HG03558 (cell line): ENCODE data around the gene ADIPOR2.

Experiments
- ATAC-seq: cut with Tn5 transposase; IDR thresholded peaks from one replicate; pipeline ENCODE4 v1.9.1; 2021; ENCODE audit warnings: moderate number of reproducible peaks; ENCODE audit not compliant: unreplicated experiment; ENCODE audit errors: extremely low read depth

ADIPOR2 gene

DNA sequence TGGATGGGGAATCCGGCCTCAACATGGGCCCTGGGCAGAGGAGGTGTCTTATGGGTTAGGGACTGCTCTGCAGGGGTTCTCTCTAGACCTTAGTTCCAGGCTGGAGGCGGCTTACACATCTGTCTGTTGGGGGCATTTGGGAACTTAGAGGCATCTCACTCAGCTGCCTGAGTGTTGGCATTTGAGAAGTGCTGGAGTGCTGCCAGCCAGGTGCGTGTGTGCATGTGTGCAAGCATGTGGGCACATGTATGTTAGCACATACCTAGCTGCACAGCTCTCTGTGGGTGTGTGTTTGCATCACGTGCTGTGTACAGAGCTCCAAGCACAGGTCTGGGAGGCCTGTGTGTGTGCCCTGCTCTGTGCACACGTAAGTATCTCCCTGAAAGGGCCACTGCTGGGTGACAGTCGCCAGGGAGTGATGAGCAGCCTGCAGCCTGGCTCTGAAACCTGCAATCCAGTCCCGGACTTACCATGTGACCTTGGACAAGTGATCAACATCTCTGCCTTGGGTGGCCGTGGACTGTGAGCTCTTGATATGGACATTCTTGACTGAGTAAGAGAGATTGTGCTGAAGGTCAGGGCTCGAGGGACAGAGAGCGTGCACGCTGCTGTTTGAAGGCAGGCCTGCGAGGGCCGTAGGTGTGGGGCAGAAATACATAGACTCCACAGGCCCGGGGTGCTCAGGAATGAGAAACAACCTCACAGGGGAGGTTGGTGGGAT lies 134.7 kb downstream of the ADIPOR2 start:
- no peak for ATAC-seq

DNA sequence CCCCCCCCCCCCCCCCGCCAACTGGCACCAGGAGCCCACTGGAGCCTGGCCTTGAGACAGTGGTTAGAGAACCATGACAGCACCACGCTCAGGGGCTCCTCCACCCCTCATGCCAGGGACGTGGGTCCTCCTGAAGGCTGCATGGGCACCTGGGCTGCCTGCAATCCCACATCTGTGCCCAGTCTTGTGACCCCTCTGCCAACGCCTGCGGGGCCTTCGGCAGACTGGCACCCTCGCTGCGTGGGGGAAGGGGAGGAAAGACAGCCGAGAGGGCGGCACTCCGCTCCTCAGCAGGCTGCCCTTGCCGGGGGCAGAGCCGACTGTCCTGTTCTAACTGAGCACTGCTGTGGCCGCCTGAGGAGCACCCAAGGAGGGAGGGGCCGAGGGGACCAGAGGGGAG lies 135.5 kb downstream of the ADIPOR2 start:
- ATAC-seq: no peak

DNA sequence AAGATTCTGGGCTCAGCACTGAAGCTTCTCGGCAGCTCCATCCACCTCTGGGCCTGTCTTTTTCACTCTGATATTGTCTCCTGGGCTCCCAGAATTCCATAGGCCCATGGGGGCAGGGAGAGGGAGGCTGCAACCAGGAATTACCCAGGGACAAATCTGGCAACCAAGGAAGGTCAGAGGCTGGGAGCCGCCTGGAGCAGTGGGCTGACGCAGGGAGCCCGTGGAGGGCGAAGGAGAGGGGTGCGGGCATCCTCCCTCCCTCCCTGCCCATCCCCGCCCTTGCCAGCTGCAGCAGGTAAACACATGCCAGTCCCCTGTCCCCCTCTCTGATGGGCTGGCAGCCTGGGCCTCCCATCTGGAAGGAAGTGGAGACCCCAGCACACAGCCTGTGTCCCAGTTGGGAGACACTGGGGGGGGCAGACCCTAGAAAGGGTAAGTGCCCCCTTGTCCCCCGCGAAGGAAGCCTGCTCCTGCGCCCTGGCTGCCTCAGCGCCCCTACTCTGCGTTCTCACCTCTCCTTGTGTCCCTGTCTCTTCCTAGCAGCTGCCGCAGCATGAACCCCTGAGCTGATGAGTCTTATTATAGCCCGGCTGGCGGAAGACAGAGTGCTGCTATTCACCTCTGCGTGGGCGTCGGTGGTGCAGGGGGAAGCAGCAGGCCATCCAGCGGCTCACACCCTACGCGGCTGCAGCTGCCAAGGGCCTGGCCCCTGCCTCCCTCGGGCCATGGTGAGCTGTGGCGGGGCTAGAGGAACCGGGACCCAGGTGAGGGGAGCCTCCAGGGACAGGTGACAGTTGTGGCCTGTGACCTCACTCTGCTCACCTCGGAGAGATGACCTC lies 136.2 kb downstream of the ADIPOR2 start:
- ATAC-seq: no peak

DNA sequence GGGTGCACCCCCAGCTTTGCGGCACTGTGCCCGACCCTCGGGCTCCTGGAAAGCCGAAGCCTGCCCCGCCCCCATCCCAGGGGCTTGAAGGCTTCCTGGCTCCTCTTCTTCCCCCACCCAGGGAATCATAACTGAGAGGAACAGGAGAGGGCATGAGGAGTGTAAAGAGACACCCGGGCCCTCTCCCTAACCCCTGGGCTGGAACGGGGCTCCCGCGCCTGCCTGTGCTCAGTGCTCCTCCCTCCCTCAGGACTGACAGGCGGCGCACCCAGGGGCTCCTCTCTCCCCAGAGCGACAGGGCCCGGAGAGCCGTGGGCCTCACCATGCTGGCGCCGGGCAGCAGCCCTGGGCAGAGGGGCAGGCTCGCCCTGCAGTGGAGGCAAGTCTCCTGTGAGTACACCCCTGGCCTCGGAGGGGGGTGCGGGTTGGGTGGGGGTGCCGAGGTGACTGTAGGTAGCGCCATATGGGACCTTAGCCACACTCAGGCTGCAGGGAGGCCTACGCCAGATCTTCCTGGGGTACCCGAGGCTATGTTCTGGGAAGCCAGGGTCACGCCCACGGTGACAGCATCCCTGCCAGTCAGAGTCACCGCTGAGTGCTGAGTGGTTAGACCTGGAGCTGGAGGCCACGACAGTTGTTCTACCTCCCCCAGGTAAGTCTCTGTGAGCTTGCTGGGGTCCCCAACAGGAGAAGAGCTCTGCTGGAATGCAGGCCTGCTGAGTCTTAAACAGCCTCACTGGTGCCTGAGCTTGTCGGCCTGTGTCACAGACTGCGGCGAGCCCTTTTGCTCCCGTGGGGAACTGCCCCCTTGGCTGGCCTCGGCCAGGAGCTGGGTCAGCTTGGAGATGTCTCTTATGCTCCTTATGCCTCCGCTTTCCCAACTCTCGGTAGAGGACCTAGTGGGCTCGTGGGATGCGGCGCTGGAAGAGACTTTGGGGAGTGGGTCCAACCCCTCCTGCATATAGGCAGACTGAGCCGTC lies 137.2 kb downstream of the ADIPOR2 start:
- ATAC-seq: no peak

DNA sequence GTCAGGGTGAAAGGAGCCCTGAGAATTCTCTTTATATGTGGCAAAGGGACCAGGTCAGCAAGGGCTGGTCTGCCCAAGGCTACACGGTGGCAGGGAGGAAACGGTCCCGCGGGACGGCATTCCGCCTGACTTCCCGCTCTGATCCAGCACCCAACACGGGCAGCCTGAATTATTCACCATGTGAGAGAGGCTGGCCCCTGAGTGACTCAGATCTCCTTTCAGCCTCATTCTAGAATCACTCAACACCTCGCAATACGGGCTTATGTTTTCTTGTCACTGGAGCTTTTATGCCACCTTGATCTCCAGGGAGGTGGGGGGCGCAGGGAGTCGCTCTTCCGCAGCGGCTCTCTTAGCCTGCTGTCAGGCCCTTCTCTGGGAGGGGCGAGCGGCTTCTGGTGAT lies 138.0 kb downstream of the ADIPOR2 start:
- ATAC-seq: no peak

DNA sequence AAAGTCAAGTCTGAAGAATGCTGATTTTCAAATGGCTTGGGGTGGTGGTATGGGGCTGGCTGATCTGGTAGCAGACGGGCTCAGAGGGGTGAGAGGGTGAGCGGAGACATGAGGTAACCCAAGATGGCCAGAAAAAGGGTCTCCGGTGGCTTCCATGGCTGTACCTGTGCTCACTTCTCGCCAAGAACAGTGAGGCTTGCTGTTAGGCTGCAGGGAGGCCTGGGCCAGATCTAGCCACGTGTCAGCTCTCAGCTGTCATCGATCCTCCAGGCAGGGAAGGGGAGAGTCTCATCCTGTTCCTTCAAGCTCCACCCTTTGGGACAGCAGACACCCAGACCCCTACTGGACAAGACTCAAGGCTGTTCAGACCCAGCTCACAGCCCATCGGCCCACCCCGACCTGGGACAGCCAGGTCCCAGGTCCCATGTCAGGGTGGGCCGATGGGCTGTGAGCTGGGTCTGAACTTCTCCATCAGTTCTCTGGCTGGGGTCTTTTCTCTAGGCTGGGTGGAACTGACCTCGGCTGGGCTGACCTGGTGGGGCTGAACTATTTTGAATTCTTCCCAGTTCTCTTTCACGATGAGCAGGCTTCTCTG lies 138.5 kb downstream of the ADIPOR2 start:
- no peak for ATAC-seq

DNA sequence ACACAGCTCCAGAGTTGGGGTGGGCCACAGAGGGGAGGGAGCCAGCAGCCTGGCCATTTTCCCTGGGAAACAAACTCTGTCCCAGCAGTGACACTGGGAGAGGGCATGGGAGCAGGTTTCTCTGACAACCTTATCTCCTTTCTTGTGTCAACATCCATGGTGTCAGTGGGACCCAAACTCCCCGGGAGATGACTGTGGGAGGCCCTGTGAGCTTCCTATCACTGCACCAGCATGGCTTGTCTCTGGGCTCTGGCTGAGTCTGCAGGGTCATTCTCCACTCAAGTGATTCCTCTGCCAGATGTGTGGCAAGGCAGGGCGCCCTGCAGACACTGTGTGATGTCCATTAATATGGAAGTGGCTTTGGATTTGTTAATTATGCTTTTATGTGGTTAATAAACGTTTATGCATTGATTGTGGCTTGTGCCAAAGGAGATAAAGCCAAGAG lies 139.6 kb downstream of the ADIPOR2 start:
- ATAC-seq: no peak

DNA sequence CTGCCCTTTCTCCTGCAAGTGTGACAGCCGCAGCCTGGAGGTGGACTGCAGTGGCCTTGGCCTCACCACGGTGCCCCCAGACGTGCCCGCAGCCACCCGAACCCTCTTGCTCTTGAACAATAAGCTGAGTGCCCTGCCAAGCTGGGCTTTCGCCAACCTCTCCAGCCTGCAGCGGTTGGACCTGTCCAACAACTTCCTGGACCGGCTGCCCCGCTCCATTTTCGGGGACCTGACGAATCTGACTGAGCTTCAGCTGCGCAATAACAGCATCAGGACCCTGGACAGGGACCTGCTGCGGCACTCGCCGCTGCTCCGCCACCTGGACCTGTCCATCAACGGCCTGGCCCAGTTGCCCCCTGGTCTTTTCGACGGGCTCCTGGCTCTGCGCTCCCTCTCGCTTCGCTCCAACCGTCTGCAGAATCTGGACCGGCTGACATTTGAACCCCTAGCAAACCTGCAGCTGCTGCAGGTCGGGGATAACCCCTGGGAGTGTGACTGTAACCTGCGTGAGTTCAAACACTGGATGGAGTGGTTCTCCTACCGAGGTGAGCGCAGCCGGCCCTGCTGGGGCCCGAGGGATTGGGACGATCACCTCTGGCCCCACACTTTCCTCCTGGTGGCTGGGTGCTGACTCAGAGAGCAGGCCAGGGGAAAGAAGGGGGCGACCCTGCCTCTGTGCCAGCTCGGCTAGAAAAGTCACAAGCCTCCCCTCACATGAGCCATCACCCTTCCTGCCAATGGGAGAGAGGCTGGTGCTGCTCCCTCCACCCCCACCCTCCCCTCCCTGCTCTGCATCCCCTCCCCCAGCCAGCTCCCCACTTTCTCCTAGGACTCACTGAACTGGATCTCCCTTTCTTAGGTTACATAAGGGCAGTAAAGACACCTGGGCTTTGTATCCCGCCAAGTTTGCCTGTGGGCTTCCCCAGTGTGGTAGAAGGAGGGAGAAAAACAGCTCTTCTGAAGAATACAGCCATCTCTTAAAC lies 140.4 kb downstream of the ADIPOR2 start:
- no peak for ATAC-seq

DNA sequence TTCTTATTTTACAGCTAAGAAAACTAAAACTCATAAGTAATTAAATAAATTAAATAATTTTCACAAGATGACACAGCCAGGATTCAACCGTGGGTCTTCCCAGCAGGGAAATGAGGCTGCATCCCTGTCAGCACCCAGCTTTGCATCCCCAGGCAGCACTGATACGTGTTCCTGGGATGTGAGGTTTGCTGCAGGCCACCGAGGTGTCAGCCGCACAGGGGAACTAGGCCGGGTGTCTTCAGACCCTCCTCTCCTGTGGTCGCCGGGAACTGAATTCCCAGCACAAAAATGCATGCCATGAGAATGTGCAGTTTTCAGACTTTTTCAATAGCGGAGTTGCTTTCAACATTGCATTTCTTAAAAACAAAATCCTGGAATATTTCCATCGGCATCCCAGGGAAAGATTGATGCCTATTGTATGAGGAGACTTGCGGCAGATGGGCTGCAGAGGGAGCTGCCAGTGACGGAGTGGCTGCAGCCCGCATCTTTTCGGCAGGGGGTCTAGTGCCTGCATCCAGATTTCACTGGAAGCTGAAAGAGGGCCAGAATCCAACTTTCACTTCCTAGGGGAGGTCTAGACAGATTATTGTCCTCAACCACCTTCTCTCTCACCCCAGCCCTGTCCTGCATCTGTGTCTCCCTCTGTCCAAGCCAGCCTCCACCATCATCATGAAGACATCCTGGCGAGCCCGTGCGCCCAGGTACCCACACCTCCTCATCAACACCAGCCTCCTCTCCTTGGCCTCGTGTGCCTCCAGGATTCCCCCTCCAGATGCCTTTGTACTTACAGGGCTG lies 142.1 kb downstream of the ADIPOR2 start:
- no peak for ATAC-seq

DNA sequence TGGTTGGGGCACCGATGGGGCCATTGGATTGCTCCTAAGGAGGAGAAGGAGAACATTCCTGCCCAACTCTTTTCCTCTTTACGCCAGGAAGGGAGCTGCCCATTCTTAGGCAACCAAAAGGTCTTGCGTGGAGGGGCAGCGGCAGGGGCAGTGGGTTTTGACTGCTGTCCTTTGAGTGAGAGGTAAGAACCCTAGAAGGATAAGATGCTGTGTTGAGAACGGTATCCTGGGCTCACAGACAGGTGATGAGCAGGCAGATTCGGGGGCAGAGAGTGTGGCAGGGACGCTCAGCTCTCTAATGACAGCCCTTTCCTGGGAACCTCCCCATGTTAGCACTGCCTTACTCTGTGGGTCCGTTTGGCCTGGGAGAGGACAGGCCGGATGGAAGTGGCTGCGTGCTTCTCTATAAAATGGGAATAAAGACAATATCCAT lies 142.7 kb downstream of the ADIPOR2 start:
- no peak for ATAC-seq

DNA sequence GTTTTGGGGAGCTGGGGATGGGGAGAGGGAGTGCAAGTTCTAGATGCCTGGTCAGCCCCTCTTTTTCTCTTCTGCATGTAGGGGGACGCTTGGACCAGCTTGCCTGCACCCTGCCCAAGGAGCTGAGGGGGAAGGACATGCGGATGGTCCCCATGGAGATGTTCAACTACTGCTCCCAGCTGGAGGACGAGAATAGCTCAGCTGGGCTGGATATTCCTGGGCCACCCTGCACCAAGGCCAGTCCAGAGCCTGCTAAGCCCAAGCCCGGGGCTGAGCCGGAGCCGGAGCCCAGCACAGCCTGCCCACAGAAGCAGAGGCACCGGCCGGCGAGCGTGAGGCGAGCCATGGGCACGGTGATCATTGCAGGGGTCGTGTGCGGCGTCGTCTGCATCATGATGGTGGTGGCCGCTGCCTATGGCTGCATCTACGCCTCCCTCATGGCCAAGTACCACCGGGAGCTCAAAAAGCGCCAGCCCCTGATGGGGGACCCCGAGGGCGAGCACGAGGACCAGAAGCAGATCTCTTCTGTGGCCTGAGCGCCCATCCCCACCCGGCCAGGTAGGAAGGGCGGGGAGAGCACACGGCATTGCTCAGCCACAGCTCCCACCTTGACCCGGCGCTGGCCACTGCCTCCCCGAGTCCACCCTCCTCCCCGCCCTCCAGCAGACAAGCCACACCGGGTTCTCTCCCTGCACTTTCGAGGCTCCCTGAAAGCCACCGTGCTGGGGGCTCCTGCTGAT lies 143.5 kb downstream of the ADIPOR2 start:
- no peak for ATAC-seq

DNA sequence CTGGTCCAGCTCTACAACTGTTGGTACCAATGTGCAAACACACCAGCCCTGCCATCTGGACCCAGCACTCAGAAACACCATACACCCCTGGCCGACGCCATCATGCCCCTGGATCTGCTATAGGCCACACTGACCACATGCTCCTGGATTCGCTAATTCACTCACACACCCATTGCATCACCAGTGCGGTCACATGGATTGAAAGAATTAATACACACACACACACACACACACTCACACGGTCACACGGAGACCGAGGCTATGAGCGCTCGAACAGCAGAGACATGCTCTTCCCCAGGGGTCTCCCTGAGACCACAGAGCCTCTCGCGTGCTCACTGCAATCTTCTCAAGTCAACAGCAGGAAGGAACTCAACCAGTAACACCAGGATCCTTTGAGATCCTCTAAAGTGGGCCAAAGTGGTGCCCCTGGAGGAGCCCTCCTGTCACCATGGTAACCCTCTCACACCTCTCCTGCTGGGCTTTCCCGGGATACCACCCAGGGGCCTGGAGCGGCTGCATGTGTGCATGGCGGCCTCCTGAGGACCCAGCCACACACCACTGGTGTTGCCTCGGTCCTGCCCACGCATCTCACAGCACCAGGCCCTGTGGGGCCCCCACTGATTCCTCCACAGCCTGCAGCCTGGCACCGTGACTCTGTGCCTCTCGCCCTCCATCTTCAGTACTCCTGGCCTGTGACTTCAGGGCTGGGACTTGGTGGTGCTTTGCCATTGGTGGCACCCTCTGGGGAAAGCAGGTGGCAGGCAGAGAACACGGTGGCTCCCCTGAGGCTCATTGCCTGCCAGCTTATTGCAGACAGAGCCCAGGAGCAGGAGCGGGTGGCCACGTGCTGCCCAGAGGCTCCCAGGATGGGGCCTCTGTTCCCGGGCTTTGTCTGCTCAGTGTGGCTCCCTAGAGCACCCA lies 144.6 kb downstream of the ADIPOR2 start:
- no peak for ATAC-seq

DNA sequence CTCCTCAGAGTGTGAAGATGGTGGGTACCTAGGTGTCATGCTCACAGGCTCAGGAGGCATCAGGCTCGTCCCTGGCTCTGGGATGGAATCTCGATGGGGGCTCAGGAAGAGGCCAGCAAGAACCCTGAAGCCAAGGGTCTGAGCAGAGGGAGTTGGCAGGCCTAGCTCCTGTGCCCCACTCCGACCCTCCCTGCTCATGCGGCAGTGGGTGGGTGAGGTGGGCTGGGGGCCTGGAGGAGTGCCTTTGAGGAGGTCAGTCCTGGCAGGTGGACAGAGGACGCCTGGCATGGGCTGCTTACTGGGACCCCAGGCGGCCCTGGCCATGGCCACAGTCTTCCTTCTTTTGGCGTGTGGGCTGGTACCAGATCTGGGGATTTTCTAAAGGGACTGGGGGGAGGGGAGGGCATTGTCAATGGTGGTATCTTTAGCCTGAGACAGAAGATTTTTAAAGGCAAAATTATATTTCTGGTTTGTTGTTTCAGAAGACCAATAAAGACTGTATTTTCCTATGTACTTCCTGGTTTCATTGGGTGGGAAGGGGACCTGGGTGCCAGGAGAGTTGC lies 145.5 kb downstream of the ADIPOR2 start:
- ATAC-seq: no peak

DNA sequence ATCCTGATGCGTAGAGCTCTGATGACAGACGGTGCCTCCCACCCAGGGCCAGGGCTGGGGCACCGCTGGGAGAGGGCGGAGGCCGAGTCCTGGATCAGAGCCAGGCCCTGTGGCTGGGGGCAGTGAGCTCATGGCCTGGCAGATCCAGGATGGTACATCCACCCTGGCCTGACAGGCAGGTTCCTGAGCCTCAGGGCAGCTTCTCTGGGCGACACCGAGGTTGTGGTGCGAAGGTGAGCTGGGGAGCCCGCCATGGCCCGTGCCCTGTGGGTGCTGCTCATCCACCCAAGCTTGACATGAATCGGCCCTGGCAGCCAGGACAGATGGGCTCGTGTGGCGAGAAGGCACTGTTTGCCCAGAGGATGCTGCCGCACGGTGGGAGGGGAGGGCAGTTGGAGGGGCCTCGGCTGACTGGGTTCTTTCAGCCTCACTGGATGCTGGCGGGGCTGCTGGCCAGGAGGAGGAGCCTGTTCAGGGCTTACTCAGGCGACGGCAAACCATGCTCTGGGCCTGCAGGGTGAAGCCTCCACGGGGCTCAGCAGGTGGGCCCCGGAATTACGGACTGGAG lies 146.1 kb downstream of the ADIPOR2 start:
- ATAC-seq: no peak

DNA sequence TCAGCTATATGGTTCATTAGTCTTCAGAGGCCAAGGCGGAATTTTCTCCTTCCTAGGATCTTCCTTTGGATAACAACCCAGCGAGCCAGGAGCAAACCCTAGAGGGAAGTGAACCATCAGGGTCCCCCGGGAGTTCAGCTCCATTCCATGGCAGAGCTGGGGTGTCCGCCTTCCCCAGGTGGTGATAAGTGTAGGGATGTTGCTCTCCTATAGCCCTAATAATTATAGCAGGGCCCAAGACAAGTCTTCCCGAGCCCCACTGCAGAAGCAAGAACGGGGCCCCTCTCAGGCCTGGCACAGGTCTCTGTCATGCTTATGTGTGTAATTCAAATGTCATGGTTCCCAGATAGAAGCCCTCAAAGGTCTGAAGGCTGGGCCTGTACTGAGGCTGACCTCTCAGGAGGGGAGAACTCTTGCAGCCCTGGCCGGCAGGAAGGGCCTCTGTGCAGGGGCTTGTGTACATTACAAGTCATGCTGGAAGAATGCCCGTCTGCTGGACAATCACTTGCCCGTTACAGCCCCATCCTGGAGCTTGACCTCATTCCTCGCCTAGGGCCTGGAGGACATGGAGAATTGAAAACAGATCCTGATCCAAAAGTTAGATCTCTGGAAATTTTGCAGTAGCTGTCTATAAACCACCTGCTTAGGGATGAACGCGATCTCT lies 146.8 kb downstream of the ADIPOR2 start:
- no peak for ATAC-seq
